Measurements from ENCODE around the gene ZMIZ1.

ZMIZ1 gene

GRCh38 chr10:79093658-79094411 lies 25.1 kb downstream of the ZMIZ1 start:
- Histone ChIP-seq H3K36me3 (ENCODE audit: control insufficient read depth in 2 of 2, insufficient read depth in 1 of 2, low read length in 2 of 2) (no peaks in the 10 kb centered on the region), H3K4me3 (ENCODE audit: low read depth, low read length) (no peak overlapping the region), H3K27ac (ENCODE audit: extremely low read depth, low read depth, low read length) (no peak overlapping the region), H3K9me3 (ENCODE audit: control insufficient read depth, insufficient read depth, low read depth, low read length) (no peaks in the 10 kb centered on the region), H3K4me1 (ENCODE audit: control insufficient read depth, insufficient read depth, low read length) (no peaks in the 10 kb centered on the region)
- POLR2A ChIA-PET = no interaction called here
- TF ChIP-seq SALL2 (tag by site-specific recombination; IDR thresholded peaks at IDR 0.05; ENCODE audit: borderline replicate concordance) (no peak), ZNF366 (tag by site-specific recombination; conservative IDR thresholded peaks at IDR 0.05) (no peak), ZNF660 (tag by site-specific recombination; IDR thresholded peaks at IDR 0.05) (no peak), ZNF19 (tag by site-specific recombination; IDR thresholded peaks at IDR 0.05; ENCODE audit: low read depth) (no peak), SP7 (tag by site-specific recombination; IDR thresholded peaks at IDR 0.05) (no peak), INSM2 (tag by site-specific recombination; IDR thresholded peaks at IDR 0.05) (no peak), ZNF48 (tag by site-specific recombination; IDR thresholded peaks at IDR 0.05) (no peak), REPIN1 (tag by site-specific recombination; IDR thresholded peaks at IDR 0.05; ENCODE audit: low read depth) (no peak), GLI4 (tag by site-specific recombination; IDR thresholded peaks at IDR 0.05) (no peak)
- TF ChIP-seq, protein P1, sequence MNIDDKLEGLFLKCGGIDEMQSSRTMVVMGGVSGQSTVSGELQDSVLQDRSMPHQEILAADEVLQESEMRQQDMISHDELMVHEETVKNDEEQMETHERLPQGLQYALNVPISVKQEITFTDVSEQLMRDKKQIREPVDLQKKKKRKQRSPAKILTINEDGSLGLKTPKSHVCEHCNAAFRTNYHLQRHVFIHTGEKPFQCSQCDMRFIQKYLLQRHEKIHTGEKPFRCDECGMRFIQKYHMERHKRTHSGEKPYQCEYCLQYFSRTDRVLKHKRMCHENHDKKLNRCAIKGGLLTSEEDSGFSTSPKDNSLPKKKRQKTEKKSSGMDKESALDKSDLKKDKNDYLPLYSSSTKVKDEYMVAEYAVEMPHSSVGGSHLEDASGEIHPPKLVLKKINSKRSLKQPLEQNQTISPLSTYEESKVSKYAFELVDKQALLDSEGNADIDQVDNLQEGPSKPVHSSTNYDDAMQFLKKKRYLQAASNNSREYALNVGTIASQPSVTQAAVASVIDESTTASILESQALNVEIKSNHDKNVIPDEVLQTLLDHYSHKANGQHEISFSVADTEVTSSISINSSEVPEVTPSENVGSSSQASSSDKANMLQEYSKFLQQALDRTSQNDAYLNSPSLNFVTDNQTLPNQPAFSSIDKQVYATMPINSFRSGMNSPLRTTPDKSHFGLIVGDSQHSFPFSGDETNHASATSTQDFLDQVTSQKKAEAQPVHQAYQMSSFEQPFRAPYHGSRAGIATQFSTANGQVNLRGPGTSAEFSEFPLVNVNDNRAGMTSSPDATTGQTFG (tag by site-specific recombination; IDR thresholded peaks at IDR 0.05; ENCODE audit: borderline replicate concordance) = no peak
- CTCF ChIA-PET = no interaction called here

- TF ChIP-seq GLIS2 (tag by site-specific recombination; IDR thresholded peaks at IDR 0.05) (no peak), ZNF280C (tag by site-specific recombination; IDR thresholded peaks at IDR 0.05) (no peak), REPIN1 (tag by site-specific recombination; IDR thresholded peaks at IDR 0.05; ENCODE audit: low read depth) (no peak), ZFP41 (tag by site-specific recombination; IDR thresholded peaks at IDR 0.05; ENCODE audit: borderline replicate concordance) (no peak), KLF8 (tag by site-specific recombination; IDR thresholded peaks at IDR 0.05) (no peak), SETDB1 (IDR thresholded peaks at IDR 0.05; ENCODE audit: insufficient read length, low read length) (no peak), ZNF664 (tag by site-specific recombination; IDR thresholded peaks at IDR 0.05) (no peak), KLF17 (tag by site-specific recombination; IDR thresholded peaks at IDR 0.05) (no peak), ZSCAN30 (tag by site-specific recombination; IDR thresholded peaks at IDR 0.05) (no peak)
- TF ChIP-seq, protein P2, sequence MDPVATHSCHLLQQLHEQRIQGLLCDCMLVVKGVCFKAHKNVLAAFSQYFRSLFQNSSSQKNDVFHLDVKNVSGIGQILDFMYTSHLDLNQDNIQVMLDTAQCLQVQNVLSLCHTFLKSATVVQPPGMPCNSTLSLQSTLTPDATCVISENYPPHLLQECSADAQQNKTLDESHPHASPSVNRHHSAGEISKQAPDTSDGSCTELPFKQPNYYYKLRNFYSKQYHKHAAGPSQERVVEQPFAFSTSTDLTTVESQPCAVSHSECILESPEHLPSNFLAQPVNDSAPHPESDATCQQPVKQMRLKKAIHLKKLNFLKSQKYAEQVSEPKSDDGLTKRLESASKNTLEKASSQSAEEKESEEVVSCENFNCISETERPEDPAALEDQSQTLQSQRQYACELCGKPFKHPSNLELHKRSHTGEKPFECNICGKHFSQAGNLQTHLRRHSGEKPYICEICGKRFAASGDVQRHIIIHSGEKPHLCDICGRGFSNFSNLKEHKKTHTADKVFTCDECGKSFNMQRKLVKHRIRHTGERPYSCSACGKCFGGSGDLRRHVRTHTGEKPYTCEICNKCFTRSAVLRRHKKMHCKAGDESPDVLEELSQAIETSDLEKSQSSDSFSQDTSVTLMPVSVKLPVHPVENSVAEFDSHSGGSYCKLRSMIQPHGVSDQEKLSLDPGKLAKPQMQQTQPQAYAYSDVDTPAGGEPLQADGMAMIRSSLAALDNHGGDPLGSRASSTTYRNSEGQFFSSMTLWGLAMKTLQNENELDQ (tag by site-specific recombination; IDR thresholded peaks at IDR 0.05; ENCODE audit: low read depth) = no peak
- Histone ChIP-seq H3K36me3 (ENCODE audit: control insufficient read depth in 2 of 2, insufficient read depth in 1 of 2, low read length in 2 of 2) (no peaks in the 10 kb centered on the region), H3K27ac (ENCODE audit: extremely low read depth, low read depth, low read length) (no peak overlapping the region), H3K9me3 (ENCODE audit: control insufficient read depth, insufficient read depth, low read depth, low read length) (no peaks in the 10 kb centered on the region), H3K4me3 (ENCODE audit: low read depth, low read length) (no peak overlapping the region), H3K4me1 (ENCODE audit: control insufficient read depth, insufficient read depth, low read length) (no peaks in the 10 kb centered on the region)
- POLR2A ChIA-PET = no interaction called here
- CTCF ChIA-PET = no interaction called here
Observed at GRCh38 chr10:79094412-79095175, 25.8 kb downstream of the ZMIZ1 start.

Measured in HEK293 (cell line).